Rectal smooth muscle tissue (tissue), 1 donor: ENCODE measurements around the gene SF3A2.

Experiments
- H3K27ac ChIP-seq: one replicate; pipeline ENCODE4 v1.7.0; 2013; ENCODE audit warnings: low read depth, low read length, inconsistent platforms
- H3K27me3 ChIP-seq: one replicate; pipeline ENCODE4 v1.7.0; 2013; ENCODE audit warnings: low read length; ENCODE audit not compliant: control insufficient read depth, insufficient read depth
- H3K36me3 ChIP-seq: one replicate; pipeline ENCODE4 v1.7.0; 2013; ENCODE audit warnings: low read length; ENCODE audit not compliant: control insufficient read depth, insufficient read depth
- H3K4me1 ChIP-seq: one replicate; pipeline ENCODE4 v1.7.0; 2013; ENCODE audit warnings: low read length; ENCODE audit not compliant: control insufficient read depth, insufficient read depth
- H3K4me3 ChIP-seq: one replicate; pipeline ENCODE4 v1.7.0; 2013; ENCODE audit warnings: low read length
- H3K9ac ChIP-seq: one replicate; pipeline ENCODE4 v1.7.0; 2013; ENCODE audit warnings: low read length

Gene SF3A2

GRCh38 chr19:2249880-2250765, 13.5 kb downstream of the SF3A2 start:
- Histone ChIP-seq H3K9ac (no peak overlapping the region), H3K36me3 (peaks cover 29% of the 10 kb centered on the region), H3K4me1 (no peaks in the 10 kb centered on the region), H3K4me3 (no peak overlapping the region), H3K27me3 (peaks cover 44% of the 10 kb centered on the region), H3K27ac (no peak overlapping the region)

- no peak overlapping the region for H3K27ac ChIP-seq
- H3K4me3 ChIP-seq: no peak overlapping the region
- peaks cover 46% of the 10 kb centered on the region for H3K27me3 ChIP-seq
- H3K9ac ChIP-seq: no peak overlapping the region
- no peaks in the 10 kb centered on the region for H3K4me1 ChIP-seq
- peaks cover 23% of the 10 kb centered on the region for H3K36me3 ChIP-seq
Observed at GRCh38 chr19:2250766-2251105, 14.1 kb downstream of the SF3A2 start.

DNA sequence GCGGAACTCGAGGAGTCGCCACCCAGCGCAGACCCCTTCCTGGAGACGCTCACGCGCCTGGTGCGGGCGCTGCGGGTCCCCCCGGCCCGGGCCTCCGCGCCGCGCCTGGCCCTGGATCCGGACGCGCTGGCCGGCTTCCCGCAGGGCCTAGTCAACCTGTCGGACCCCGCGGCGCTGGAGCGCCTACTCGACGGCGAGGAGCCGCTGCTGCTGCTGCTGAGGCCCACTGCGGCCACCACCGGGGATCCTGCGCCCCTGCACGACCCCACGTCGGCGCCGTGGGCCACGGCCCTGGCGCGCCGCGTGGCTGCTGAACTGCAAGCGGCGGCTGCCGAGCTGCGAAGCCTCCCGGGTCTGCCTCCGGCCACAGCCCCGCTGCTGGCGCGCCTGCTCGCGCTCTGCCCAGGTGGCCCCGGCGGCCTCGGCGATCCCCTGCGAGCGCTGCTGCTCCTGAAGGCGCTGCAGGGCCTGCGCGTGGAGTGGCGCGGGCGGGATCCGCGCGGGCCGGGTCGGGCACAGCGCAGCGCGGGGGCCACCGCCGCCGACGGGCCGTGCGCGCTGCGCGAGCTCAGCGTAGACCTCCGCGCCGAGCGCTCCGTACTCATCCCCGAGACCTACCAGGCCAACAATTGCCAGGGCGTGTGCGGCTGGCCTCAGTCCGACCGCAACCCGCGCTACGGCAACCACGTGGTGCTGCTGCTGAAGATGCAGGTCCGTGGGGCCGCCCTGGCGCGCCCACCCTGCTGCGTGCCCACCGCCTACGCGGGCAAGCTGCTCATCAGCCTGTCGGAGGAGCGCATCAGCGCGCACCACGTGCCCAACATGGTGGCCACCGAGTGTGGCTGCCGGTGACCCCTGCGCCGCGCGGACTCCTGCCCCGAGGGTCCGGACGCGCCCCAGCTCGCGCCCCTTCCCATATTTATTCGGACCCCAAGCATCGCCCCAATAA, 14.8 kb downstream of the SF3A2 start:
- peaks cover 17% of the 10 kb centered on the region for H3K36me3 ChIP-seq
- H3K4me3 ChIP-seq: peak overlapping the region; percentile 4
- peaks cover 46% of the 10 kb centered on the region for H3K27me3 ChIP-seq
- no peak overlapping the region for H3K27ac ChIP-seq
- H3K4me1 ChIP-seq: no peaks in the 10 kb centered on the region
- no peak overlapping the region for H3K9ac ChIP-seq

DNA sequence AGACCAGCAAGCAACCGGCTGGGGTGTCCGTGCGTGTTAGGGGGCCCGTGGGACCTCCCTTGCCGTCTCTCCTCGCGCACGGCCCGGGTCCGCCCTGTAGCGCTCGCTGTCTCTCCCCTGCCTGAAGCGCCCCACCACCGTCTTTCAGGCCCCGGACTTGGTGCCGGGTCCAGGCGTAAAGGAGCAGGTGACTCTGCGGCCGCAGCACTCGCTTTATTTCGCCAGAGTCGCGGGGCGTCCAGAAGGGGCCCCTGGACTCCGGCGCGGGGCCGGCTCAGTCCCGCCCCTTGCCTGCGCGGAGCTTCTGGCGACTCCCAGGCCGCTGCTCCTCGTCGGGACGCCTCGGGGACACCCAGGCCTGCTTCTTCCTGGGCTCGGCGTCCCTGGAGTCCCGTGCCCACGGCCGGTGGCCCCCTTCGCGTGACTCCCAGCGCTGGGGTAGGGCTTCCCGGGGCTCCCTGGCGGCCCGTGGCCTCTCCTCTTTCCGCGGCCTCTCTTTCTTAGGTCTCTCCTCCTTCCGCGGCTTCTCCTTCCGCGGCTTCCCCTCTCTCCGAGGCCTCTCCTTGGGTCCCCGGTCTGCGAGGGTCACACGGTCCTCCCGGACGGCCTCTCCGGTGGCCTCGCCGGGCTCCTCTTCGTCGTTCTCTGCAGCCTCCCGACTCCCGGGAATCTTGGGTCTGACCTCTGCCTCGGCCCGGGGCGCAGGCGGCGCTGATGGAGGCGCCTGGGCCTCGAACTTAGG, 15.6 kb downstream of the SF3A2 start:
- Histone ChIP-seq H3K4me3 (peak overlapping the region; percentile 4), H3K4me1 (no peaks in the 10 kb centered on the region)

DNA sequence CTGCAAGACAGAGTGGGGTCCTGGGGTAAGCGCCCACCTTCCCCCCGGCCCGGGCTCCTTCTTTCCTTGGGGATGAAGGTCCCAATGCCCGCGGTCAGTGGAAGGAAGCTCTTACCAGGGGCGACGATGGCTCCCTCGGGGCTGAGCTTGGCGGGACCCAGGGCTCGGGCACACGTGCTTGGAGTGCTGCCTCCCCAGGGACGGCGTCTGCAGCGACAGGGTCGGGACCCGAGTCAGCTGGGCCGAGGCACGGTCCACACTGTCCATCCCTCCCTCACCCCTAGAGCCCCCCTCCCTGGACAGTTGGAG, 16.1 kb downstream of the SF3A2 start:
- H3K27me3 ChIP-seq: peaks cover 46% of the 10 kb centered on the region
- peaks cover 6% of the 10 kb centered on the region for H3K36me3 ChIP-seq
- H3K4me3 ChIP-seq: peak overlapping the region; percentile 21
- H3K27ac ChIP-seq: no peak overlapping the region
- no peaks in the 10 kb centered on the region for H3K4me1 ChIP-seq
- no peak overlapping the region for H3K9ac ChIP-seq

More for the DNA sequence above, 15.6 kb downstream of the SF3A2 start:
- peaks cover 10% of the 10 kb centered on the region for H3K36me3 ChIP-seq
- peaks cover 46% of the 10 kb centered on the region for H3K27me3 ChIP-seq
- H3K9ac ChIP-seq: no peak overlapping the region
- no peak overlapping the region for H3K27ac ChIP-seq

DNA sequence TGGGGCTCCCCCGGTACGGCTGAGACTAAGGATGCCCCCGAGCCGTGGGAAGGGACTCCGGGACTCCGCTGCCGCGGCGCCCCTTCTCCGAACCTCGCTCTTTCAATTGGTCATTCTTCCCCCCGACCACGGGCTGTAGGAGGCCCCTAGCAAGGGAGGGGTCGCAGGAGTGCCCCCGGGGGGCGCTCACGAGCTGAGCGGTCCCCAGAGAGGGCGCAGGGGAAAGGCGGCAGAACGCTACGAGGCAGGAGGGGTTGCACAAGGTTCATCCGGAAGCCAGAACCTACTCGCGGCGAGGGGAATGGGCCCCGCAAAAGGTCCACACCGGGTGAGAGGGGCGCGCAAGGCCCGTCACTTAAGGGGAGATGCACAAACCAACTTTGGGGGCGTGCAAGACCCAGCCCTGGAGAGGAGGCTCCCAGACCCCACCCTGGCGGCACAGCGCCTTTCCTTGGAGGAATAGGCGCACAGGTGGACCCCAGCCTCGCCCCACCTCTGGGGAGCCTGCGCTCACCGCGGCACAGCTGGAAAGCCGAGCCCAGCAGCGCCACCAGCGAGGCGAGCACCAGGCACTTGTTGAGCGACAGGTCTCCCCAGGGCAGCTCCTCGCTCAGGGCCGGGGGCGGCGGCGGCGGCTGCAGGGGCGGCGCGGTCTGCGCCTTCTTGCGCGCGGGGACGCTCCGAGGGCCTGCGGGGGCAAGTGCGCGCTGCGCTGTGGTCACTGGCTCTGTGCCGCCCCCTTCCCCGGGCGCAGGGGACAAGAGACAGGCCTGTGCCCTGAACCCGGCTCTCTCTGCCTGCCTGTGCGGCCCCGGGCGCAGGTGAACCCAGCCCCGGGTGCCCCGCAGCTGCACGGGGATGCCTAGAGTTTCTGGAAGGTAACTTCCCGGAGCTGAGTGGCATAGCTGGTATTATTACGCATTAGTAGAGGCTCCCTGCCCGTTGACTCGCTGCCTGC, 16.8 kb downstream of the SF3A2 start:
- no peaks in the 10 kb centered on the region for H3K4me1 ChIP-seq
- no peak overlapping the region for H3K9ac ChIP-seq
- H3K36me3 ChIP-seq: peaks cover 6% of the 10 kb centered on the region
- peak overlapping the region; percentile 21 for H3K4me3 ChIP-seq
- H3K27ac ChIP-seq: no peak overlapping the region
- H3K27me3 ChIP-seq: peaks cover 46% of the 10 kb centered on the region

- no peaks in the 10 kb centered on the region for H3K4me1 ChIP-seq
- no peak overlapping the region for H3K9ac ChIP-seq
- no peak overlapping the region for H3K4me3 ChIP-seq
- peaks cover 44% of the 10 kb centered on the region for H3K27me3 ChIP-seq
- no peak overlapping the region for H3K27ac ChIP-seq
- H3K36me3 ChIP-seq: no peaks in the 10 kb centered on the region
Observed at GRCh38 chr19:2254064-2254872, 17.6 kb downstream of the SF3A2 start.

DNA sequence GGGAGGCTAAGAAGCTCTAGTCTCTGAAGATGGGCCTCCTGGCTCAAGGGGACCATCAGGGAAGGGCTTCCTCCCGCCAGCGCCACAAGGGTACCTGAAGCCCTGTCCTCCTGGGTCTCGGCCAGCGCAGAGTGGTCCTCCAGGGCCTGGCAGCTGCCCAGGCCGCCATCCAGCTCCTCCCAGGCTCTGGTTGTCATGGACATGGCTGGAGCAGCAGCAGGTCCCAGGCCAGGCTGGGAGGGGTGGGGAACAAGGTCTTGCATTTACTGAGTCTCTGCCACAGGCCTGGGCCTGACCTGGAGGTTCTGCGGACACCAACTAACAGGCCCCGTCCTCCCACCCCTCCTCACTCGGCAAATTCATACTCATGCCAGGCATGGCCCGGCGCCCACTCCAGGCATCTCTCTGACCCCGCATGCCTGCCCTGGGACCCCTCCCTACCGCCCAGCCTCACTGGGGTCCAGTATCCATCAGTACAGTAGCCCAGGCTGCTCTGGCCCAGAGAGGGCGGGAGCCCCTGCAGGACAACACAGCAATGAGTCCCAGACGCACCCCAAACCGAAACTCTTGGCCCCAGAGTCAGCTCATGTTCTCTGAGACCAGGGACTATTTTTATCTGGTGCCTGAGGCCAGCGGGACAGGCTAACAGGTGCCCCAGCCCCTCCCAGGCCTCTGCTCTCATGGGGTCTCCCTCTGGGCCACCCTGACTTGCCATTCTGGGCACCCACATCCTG, 18.7 kb downstream of the SF3A2 start:
- Histone ChIP-seq H3K27me3 (peaks cover 35% of the 10 kb centered on the region), H3K4me3 (no peak overlapping the region), H3K4me1 (no peaks in the 10 kb centered on the region), H3K27ac (no peak overlapping the region), H3K9ac (no peak overlapping the region), H3K36me3 (no peaks in the 10 kb centered on the region)

GRCh38 chr19:2255982-2256685, 19.5 kb downstream of the SF3A2 start, which contains the start of gene JSRP1:
JSRP1 (minus strand) TSS chr19:2256417; CDS start chr19:2255314, 1,103 bp downstream.
- H3K36me3 ChIP-seq: no peaks in the 10 kb centered on the region
- no peaks in the 10 kb centered on the region for H3K4me1 ChIP-seq
- H3K27ac ChIP-seq: no peak within 1 kb of the TSS
- H3K4me3 ChIP-seq: no peak within 1 kb of the TSS
- H3K27me3 ChIP-seq: peaks cover 28% of the 10 kb centered on the region
- H3K9ac ChIP-seq: no peak within 1 kb of the TSS

- Histone ChIP-seq H3K4me3 (no peak overlapping the region), H3K9ac (no peak overlapping the region), H3K27ac (no peak overlapping the region), H3K36me3 (no peaks in the 10 kb centered on the region), H3K27me3 (peaks cover 3% of the 10 kb centered on the region), H3K4me1 (no peaks in the 10 kb centered on the region)
Observed at GRCh38 chr19:2259336-2259735, 22.7 kb downstream of the SF3A2 start.
